ENCODE measurements around the gene BMERB1. TPM values are rescaled to one million over a fixed set of nuclear protein-coding genes. Genes with fewer than 3 reads are reported as not detected.

Gene BMERB1
- total and polyA plus RNA-seq, 9 of the 15 experiments (the other 6 are each of a cell fraction or from before 2014, with no cell fraction given): 0.29 to 2.9 (median 0.94) TPM

DNA sequence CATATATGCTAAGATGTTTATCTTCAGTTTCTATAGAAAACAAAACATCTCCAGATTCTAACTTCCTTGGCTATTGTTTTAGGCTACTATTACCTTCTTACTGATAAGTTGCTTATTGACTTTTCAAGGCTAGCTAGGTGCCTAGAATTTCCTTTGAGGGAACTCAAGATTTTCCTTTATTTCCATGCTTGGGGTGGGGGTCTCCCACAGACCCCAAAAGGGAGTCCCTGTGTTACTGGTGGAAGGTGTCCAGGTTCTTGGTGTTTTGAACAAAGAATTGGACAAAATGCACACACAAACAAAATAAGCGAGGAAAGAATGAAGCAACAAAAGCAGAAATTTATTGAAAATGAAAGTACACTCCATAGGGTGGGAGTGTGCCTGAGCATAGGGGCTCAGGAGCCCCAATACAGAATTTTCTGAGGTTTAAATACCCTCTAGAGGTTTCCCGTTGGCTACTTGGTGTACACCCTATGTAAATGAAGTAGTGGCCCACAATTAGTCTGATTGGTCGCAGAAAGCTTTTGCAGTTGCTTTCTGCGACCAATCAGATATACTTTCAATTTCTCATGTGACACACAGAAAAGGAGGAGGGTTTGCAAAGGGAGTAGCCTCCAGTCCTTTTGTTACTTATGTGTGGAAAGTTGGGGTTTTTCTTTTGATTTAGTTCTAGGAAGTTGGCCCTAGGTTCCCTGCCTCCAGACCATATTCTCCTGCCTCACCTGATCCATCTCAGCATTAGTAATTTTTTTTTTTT lies 141.1 kb downstream of the BMERB1 start (continued):
- TF ChIP-seq RUNX1 (IDR thresholded peaks at IDR 0.05; ENCODE audit: low read depth): no peak
- no peak for TF ChIP-seq KDM4B (IDR thresholded peaks at IDR 0.05; ENCODE audit: borderline replicate concordance in 2 of 2, low read depth in 1 of 2)
- TF ChIP-seq, protein P1, sequence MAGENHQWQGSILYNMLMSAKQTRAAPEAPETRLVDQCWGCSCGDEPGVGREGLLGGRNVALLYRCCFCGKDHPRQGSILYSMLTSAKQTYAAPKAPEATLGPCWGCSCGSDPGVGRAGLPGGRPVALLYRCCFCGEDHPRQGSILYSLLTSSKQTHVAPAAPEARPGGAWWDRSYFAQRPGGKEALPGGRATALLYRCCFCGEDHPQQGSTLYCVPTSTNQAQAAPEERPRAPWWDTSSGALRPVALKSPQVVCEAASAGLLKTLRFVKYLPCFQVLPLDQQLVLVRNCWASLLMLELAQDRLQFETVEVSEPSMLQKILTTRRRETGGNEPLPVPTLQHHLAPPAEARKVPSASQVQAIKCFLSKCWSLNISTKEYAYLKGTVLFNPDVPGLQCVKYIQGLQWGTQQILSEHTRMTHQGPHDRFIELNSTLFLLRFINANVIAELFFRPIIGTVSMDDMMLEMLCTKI (IDR thresholded peaks at IDR 0.05; ENCODE audit: partially characterized antibody): no peak
- no peak for TF ChIP-seq ZNF668 (CRISPR knock-in tag; IDR thresholded peaks at IDR 0.05)
- TF ChIP-seq, protein P2, sequence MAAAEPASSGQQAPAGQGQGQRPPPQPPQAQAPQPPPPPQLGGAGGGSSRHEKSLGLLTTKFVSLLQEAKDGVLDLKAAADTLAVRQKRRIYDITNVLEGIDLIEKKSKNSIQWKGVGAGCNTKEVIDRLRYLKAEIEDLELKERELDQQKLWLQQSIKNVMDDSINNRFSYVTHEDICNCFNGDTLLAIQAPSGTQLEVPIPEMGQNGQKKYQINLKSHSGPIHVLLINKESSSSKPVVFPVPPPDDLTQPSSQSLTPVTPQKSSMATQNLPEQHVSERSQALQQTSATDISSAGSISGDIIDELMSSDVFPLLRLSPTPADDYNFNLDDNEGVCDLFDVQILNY (CRISPR knock-in tag; IDR thresholded peaks at IDR 0.05): no peak
- TF ChIP-seq, protein P3, sequence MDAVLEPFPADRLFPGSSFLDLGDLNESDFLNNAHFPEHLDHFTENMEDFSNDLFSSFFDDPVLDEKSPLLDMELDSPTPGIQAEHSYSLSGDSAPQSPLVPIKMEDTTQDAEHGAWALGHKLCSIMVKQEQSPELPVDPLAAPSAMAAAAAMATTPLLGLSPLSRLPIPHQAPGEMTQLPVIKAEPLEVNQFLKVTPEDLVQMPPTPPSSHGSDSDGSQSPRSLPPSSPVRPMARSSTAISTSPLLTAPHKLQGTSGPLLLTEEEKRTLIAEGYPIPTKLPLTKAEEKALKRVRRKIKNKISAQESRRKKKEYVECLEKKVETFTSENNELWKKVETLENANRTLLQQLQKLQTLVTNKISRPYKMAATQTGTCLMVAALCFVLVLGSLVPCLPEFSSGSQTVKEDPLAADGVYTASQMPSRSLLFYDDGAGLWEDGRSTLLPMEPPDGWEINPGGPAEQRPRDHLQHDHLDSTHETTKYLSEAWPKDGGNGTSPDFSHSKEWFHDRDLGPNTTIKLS (IDR thresholded peaks at IDR 0.05; ENCODE audit: borderline replicate concordance, low read depth): no peak
- no peak for TF ChIP-seq ZBTB17 (CRISPR knock-in tag; IDR thresholded peaks at IDR 0.05)
- TF ChIP-seq ETS2 (tag; IDR thresholded peaks at IDR 0.05; ENCODE audit: borderline replicate concordance, poor library complexity, severe bottlenecking): no peak
- TF ChIP-seq FOXK1 (CRISPR knock-in tag; IDR thresholded peaks at IDR 0.05; ENCODE audit: borderline replicate concordance): no peak
- no peak for TF ChIP-seq MED1 (CRISPR knock-in tag; IDR thresholded peaks at IDR 0.05; ENCODE audit: borderline replicate concordance)
- TF ChIP-seq, protein P4, sequence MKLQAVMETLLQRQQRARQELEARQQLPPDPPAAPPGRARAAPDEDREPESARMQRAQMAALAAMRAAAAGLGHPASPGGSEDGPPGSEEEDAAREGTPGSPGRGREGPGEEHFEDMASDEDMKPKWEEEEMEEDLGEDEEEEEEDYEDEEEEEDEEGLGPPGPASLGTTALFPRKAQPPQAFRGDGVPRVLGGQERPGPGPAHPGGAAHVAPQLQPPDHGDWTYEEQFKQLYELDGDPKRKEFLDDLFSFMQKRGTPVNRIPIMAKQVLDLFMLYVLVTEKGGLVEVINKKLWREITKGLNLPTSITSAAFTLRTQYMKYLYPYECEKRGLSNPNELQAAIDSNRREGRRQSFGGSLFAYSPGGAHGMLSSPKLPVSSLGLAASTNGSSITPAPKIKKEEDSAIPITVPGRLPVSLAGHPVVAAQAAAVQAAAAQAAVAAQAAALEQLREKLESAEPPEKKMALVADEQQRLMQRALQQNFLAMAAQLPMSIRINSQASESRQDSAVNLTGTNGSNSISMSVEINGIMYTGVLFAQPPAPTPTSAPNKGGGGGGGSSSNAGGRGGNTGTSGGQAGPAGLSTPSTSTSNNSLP (IDR thresholded peaks at IDR 0.05; ENCODE audit: borderline replicate concordance, low read depth, low read length): no peak
- no peak for TF ChIP-seq ZC3H8 (IDR thresholded peaks at IDR 0.05)
- no peak for TF ChIP-seq TRIM24 (IDR thresholded peaks at IDR 0.05)
- no peak for TF ChIP-seq HDAC1 (IDR thresholded peaks at IDR 0.05)
- TF ChIP-seq ZFPM2 (CRISPR knock-in tag; IDR thresholded peaks at IDR 0.05): 0 out of 2 replicates have a peak, but pooled peaks have one; percentile 61
- no peak for TF ChIP-seq TSC22D4 (tag; IDR thresholded peaks at IDR 0.05)
- no peak for TF ChIP-seq IRF2 (CRISPR knock-in tag; IDR thresholded peaks at IDR 0.05)
- TF ChIP-seq GTF2A2 (tag; IDR thresholded peaks at IDR 0.05): no peak
- no peak for TF ChIP-seq PHF21A (IDR thresholded peaks at IDR 0.05; ENCODE audit: borderline replicate concordance, low read depth)
- TF ChIP-seq BRD9 (IDR thresholded peaks at IDR 0.05; ENCODE audit: low read depth, partially characterized antibody): peak; percentile 75
- TF ChIP-seq SMAD1 (IDR thresholded peaks at IDR 0.05; ENCODE audit: low read depth, low read length, partially characterized antibody): no peak
- peak; percentile 77 for TF ChIP-seq POLR2A (conservative IDR thresholded peaks at IDR 0.05)

All from K562 (cell line).